GM18502 (cell line): ENCODE results near the gene KRT80.
A peak's percentile ranks its signal among the peaks of the same experiment; 100 is the strongest.

Source experiments
- ATAC-seq: cut with Tn5 transposase; IDR thresholded peaks from one replicate; pipeline ENCODE4 v1.9.1; 2021; ENCODE audit warnings: mild to moderate bottlenecking; ENCODE audit not compliant: unreplicated experiment, poor library complexity

Gene KRT80

DNA sequence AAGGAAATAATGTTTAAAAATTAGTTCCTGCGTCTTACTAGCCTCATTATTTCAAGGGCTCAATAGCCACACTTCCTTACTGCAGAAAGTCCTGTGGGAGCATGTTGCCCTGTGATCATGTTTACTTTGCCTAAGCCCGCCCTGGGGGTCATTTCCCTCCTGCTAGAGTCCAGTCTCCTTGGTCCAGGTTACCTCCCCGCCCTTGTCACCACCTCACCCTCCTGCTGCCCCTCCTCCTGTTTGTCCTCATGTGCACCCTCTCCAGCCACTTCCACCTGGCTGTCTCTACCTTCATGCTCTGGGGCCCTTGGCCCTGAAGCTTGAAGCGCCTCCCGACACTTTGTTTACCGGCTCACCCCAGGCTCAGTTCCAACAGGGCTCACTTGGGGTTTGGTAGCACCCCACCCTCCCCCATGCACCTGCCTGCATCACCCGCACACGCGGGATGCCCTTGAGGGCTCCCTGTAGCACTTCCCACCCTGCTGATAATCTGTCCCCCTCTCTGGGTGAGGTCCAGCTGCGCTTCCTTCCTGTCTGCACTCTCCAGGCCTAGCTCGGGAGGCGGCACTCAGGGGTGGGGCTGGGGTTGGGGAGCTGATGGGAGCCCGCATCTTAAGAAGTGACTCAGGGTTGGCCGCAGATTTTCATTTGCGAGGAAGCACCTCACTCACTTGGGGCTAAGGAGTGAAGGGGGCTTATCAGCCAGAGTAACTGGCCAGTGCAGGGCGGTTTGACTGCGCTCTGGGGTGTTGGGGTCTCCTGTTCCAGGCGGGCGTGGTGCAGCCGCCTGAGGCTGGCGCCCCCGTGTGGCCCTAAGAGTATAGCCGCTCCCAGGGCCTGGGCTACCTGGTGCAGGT is 72.2 kb downstream of the KRT80 start:
- peak; percentile 38 for ATAC-seq
